NCI-H2029 (cell line): ENCODE data around the gene ZNF22.
"Not testable (repeated sequence)": the region's sequence is repeated elsewhere in the genome, so short reads cannot be mapped to it uniquely, and the experiment has no call there.

ENCODE experiments used
- DNase-seq: peaks from one replicate; lab custom pipeline; 2025; lab: John Stamatoyannopoulos, UW

ZNF22 gene

DNA sequence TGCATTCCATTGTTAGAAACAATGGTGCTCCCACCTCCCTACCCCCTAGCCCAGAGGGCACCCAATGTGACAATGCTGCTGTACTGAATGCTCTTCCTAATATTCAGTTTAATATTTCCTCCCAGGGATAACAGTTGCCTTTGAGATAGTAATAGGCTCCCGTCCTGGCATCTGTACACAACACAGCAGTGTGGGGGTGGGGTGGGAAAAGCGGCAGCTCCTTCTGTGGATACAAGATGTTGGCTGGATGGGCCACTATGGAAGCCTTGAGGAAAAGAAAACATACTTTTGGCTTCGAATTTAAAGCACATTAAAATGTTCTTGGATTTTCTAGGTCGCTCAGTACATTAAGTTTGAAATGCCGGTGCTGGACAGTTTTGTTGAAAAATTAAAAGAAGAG, 9.2 kb upstream of the ZNF22 start:
- no peak for DNase-seq

DNA sequence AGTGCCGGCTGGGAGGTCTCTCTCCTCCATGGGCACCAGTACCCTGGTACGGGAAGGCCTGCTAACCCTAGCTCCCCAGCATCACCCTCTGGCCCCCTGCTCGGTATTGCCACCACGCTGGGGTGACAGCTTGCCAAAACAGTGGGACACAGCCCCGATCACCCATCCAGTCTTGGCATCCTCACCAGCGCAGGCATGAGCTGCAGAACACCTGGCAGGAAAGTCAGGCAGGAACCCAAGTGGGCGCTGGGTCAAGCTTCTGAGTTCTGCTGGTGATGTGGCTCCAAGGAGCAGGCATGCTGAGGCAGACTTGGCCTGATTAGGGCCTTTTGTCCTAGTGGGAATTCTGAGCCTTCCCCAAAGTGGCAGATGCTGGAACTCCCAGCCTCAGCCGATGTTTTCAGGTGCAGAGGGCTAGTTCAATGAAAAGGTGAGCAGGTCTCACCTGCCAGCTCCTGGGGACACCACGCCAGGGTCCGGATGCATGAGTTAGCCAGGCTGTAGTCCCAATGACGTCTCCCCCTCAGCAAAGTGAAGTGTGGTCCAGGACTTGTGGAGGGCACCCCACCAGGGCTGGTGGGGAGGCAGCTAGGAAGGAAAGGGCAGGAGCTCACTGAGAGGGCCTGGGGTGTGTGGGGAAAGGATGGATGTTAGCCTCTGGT, 8.5 kb upstream of the ZNF22 start:
- DNase-seq, result no peak

DNA sequence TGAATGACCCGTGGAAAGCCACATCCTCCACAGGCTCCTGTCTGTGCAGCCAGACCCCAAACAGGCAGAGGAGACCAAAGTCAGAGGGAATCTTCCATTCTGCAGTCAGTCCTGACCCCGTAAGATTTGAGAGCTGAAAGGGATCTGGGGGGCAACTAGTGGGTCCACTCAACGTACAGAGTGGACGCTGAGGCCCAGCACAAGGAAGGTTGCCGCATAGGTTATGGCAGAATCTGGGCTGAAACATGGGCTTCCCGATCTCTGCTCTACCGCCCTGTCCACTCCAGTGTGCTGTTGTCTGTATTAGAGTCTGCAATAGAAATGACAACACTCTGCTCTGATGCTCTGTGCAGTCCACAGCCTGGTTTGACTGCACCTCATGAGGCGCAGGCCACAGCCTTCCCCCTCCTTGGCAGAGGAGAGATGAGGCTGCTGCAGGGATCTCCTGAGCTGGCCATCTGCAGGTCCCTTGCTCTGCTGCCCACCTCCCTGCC, 7.9 kb upstream of the ZNF22 start:
- DNase-seq, result no peak

DNA sequence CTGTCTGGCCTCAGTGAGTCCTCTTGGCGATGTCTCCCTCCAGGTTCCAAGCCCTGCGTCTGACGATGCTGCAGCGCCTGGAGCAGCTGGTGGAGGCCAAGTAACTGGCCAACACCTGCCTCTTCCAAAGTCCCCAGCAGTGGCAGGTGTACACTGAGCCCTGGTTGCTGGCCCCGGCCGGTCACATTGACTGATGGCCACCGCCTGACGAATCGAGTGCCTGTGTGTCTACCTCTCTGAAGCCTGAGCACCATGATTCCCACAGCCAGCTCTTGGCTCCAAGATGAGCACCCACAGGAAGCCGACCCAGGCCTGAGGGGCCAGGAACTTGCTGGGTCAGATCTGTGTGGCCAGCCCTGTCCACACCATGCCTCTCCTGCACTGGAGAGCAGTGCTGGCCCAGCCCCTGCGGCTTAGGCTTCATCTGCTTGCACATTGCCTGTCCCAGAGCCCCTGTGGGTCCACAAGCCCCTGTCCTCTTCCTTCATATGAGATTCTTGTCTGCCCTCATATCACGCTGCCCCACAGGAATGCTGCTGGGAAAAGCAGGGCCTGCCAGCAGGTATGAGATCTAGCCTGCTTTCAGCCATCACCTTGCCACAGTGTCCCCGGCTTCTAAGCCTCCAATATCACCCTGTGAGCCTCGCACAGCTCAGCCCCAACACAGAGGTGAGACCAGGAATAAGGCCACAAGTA, 7.3 kb upstream of the ZNF22 start:
- DNase-seq, result no peak

DNA sequence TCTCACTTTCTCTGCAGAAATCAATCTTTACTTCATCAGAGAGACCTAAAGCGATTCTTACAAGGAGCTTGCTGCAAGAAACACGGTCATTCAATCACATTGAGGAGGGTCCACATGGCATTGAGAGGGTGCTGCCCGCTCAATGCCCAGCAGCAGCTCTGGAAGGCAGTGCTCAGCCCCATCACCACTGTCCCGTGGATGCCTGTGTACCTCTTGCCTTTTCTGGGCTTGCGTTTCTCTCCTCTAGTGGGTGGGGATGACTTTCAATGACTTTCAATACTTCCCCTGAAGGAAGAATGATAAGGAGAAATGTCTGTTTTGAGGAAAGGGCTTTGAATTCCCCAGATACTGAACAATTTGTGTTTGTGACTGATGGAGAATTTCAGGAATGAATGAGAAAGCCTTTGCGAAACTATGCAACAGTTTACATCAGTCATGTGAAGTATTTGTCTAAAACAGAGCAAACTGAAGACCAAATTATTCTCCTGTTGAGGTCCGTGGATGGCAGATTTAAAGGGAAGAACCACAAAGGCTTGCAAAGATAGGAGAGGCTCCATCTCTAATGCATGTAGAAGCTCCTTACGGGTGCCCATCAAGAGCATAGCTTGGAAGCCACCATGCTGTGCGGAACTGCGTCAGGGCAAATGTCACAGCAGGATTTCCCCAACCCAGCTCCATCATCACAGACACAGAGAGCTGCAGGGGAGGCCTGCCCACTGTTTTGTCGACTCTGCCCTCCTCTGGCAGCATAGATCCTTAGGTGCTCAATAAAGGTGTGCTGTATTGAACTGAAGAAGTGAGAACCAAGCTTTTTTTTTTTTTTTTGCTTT, 6.6 kb upstream of the ZNF22 start:
- no peak for DNase-seq

DNA sequence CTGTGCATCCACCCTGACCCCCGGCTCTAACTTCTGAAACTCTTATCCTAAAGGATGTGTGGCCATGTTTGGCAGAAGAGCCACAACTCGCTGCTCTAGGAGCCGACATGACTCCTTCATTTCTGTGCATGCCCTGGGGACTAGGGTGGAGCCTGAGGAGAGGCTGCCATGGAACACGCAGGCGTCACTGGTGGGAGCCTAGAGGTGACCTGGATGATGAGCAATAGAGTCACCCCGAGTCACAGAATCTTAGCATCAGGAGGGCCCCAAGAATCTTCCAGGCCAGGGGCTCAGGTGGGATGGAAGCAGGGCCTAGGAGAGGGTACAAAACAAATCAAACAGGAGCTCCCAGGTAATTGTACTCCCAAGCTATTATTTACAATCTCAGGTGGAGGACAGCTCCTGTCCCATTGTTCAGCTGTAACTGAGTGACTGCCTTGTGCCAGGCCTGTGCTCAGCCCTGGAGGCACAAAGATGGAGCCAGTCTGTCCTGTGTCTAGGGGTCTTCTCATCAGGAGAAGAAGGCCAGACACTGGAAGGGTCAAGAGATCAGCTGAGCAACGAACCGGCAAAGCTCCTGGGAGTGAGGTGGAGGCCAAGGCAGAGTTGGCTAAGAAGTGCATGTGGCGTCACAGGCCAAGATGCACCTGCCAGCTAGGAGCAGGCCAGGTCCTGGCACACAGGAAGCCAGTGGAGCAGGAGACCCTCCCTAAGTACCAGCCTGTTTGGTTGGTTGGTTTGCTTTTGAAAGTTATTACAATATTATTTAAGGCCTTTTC, 5.8 kb upstream of the ZNF22 start:
- no peak for DNase-seq

DNA sequence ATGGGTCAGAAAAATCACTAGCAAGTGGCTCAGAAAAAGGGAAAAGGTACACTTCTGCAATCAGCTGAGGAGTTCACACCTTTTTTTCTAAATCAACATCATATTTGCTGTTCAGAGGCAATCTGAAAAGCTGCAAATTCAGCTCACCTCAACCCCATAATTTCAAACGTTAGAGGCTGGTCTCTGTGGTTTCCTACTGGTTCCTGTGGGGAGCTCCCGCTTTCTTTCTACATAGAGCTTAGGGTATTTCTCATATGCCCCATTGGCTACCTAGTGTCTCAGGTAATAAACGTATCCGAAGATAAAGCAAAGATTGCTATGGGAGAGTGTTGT, 5.2 kb upstream of the ZNF22 start:
- DNase-seq, result no peak

DNA sequence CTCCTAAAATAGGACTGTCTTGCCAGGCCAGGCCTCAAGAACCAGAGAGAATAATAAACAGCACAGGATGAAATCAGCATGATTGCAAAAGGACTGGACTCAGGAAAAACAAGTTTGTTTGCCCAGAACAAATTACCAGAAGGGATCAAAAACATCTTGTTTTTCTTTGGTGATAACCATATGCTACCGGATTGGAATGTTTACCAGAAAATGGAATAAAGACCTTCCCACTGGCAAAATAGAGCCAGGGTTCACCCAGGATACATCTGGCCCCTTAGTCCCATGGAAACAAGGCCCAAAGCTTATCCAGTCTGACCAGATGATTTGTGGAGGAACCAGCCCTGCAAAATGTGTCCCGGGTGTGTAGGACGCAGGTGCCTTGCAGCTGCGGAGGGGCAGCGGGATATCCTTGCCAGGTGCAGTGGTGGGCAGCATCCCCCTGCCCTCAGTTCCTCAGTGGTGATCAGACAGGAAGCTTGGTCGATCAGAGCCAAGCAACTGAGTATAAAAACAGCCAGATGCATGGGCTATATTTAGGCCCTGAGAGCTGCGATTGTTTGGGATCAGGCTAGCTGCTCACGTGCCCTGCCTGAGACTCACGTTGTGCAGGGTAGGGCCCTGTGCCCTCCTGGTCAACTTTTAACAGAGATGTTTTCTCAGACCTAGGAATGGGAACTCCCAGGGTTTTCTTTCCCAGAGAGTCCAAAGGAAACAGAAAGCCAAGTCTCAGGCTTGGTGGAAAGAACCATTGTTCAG, 4.6 kb upstream of the ZNF22 start:
- DNase-seq, result no peak

DNA sequence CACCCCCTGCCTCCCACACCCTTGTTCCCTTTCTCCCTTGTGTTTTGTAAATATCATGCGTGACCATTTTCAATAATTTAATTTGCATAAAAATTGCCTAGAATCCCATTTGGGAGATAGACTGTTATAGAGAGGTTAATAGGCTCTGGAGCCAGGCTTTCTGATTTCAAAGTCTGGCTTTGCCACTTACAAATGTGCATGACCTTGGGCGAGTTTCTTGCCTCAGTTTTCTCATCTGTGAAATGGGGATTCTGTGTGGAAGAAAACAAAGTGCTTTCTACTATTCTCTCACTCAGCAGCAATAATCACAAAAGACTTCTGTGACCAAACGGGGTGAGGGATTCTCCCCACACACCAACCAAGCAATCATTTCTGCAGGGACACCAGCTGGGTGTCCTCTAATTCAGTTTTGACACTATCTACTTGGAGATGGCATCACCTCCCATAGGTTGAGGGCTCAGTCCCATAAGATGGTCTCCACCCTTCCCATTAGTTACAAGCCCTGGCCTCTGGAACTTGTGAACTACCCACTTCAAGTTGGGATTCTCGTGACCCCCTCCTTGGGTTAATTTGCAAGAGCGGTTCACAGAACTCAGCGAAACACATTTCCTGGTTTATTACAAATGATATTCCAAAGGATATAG, 3.5 kb upstream of the ZNF22 start:
- no peak for DNase-seq

DNA sequence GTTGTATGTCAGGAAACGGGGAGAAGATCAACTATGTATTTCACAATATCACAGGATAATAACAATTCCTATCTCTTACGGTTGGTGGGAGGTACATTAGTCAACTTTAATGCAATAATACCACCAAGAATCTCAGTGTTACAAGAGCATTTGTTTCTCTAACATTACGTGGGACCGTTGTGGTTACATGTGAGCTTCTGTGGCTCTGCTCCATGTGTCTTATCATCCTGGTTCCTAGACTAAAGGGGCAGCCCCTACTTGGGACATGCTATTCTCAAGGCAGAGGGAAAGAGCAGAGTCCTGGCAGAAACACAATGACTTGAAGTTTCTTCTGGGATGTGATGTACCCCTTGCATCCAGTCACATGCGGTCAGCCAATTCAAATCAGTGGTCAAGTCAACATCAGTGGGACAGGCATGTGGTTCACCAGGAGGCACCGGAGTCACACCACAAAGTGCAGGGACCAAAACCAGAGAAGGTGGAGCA, 2.5 kb upstream of the ZNF22 start:
- no peak for DNase-seq

DNA sequence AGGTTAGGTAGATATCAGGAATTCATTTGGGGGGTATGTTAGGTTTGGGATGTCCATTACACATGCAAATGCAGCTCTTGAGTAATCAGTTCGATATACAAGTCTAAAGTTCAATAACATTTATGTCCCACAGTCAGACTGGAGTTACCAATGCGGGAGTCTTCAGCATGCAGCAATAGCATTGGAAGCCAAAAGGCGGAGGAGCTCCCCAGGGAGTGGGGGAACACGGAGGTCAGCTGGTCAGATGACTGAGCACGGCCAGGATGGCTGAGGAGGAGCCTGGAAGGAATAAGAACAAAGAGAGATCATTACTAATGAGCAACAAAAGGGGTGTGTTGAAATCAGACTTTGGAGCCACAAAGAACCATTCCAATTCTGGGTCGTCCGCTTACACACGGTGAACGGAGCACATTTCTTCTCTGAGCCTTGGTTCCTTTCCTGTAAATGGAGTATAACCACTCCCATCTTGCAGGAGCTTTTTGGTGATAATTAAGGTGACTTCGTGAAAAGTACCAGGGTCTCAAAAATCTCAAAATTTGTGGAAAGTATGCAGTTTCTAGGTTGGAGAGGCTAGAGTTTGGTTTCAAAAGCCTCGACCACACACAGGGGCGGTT, 478 bp upstream of the ZNF22 start:
- DNase-seq, result no peak

DNA sequence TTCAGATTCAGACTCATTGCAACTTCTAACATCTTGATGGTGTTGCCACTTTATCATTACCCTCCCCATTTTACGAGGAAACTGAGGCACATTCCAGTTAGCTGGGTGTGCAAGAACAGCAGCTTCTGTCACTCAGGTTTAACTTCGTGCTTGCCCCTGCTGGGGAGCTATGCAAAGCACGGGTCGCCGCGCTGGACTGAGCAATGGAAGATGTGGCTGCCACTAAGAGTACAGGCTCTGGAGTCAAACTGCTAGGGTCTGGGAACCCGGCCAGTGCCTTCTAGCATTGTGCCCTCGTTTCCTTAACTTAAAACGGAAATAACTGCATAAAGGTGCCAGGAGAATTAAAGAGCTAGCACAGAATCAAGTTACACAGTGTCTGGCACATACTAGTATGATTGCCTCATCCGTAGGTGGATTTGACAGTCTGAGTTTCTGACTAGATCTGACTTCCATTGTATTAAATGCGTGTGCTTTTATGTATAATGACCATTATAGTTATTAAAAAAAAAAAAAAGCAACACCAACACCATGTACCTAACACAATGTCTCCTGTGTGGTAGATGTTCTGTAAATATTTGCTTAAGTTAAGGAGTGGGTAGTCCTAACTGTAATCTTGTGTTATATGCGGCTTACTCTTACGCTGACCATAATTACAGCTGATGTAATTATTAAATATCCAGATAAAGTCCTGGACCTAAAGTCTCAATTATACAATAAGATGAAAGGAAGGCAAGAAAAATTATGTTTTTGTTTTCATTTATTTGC, 842 bp downstream of the ZNF22 start:
- DNase-seq, result peak; percentile 73

DNA sequence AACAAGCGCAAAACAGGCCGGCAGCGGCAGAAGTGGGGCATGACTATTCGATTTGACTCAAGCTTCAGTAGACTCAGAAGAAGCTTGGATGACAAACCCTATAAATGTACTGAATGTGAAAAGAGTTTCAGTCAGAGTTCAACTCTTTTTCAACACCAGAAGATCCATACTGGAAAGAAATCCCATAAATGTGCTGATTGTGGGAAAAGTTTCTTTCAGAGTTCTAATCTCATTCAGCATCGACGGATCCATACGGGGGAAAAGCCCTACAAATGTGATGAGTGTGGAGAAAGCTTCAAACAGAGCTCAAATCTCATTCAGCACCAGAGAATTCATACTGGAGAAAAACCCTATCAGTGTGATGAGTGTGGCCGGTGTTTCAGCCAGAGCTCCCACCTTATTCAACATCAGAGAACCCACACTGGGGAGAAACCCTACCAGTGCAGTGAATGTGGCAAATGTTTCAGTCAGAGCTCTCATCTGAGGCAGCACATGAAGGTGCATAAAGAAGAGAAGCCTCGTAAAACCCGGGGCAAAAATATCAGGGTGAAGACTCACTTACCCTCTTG, 2.8 kb downstream of the ZNF22 start:
- no peak for DNase-seq

DNA sequence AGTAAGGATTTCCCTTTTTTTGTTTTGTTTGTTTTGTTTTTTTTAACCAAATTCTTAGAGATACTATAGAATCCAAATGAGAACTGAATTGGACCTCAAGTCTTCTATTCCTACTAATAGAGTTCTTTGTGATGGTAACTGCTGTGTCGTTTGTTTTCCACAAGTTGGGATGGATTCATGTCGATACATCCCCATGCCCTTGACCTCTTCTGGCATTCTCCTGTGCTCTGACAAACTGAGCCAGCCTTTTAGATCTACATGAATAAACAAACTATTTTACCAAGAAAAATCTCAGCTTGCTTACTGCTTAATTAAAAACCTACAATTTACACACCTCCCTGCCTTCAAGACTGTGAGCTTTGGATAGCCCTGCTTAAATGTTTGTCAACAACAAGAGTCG, 3.9 kb downstream of the ZNF22 start:
- no peak for DNase-seq

DNA sequence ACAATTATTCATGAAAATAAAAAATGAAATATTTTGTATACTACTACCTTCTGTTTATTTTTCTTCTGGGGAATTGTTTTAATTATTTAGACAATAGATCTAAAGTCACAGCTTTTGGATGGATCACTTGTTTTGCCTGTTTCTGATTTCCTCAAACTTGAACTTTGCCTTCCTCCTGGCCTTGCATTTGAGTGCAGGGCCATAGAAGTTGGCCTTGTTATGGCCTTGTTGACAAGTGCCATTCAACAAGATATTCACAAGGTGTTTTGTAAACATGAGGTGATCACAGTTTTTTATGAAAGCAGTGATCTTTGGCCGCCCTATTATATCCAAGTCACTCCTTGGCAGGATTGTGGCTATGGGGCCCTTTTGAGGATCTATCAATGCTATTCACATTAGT, 4.6 kb downstream of the ZNF22 start:
- no peak for DNase-seq

DNA sequence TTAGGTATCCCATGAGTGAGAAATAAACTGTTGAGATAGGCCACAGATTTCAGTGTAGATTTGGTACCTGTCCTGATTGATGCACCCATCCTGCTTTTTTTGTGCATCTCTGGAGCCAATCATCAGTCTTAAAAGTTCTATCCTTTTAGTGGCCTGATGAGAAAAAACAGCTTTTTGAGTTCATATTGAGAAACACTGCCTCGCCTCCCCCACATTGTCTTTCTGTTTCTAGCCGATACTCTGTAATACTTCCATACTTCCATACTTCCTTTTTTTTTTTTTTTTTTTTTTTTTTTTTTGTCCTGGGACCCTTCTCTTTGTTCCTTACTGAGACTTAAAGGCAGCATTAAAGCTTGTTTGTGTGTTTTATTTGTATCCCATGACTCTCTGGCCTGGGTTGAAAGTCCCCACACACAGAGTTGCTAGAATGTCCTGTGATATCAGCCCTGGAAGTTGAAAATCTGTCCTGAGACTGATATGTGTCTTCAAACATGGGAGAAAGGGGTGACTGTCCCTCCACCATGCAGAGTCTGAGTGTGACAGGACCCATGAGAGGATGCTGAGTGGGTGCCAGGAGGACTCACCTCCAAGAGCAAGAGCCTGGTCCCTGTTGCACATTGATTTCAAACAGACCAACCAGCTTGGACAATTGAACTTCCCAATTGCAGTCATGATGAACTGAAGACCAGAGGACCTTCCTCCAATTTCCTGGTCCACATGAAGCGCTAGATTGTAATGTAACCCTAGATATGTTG, 5.7 kb downstream of the ZNF22 start:
- no peak for DNase-seq

DNA sequence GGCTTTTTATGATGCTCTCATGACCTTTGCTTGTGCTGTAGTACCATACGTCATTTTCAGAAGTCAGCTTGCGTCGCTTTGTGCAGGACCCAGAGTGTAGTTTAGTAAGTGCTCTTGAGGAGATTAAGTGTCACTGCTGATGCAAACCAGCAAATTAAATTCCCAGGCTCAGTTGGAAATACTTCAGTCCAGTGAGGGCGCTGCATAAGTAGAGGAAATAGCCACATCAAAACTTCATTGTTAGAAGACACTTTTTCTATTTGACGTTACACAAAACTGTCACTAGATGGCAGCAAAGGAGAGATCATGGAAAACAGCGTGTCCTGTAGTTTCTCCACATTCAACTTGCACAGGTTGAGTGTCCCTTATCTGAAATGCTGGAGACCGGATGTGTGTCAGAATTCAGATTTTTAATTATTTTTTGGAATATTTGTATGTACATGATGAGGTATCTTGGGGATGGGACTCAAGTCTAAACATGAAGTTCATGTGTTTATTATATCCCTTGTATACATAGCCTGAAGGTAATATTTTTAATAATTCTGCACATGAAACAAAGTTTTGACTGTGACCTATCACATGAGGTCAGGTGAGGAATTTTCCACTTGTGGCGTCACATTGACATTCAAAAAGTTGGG, 7.9 kb downstream of the ZNF22 start:
- peak; percentile 11 for DNase-seq

DNA sequence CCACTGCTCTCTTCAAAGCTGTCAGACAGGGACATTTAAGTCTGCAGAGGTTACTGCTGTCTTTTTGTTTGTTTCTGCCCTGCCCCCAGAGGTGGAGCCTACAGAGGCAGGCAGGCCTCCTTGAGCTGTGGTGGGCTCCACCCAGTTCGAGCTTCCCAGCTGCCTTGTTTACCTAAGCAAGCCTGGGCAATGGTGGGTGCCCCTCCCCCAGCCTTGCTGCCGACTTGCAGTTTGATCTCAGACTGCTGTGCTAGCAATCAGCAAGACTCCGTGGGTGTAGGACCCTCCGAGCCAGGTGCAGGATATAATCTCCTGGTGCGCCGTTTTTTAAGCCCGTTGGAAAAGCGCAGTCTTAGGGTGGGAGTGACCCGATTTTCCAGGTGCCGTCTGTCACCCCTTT, 13.8 kb downstream of the ZNF22 start:
- not testable (repeated sequence) for DNase-seq
